Transverse colon (tissue), 4 donors: Measurements from ENCODE around the gene SOX5. TPM values are rescaled to one million over a fixed set of nuclear protein-coding genes. Genes with fewer than 3 reads are reported as not detected.

ENCODE experiments used
- DNase-seq: peaks from one replicate; pipeline ENCODE4 v3.0.0-alpha.2; 2019
- H3K27ac ChIP-seq, 4 donors: fragments of 200-600 bp; sonication (generic); 2 replicates each; pipeline ENCODE4 v1.5.1; 2016 to 2018; ENCODE audit warnings: inconsistent platforms in 4 of 4
- H3K27me3 ChIP-seq: fragments of 200-600 bp; sonication (generic); 2 replicates; pipeline ENCODE4 v1.5.1; 2017; ENCODE audit warnings: inconsistent platforms
- H3K36me3 ChIP-seq, 4 donors: fragments of 200-600 bp; sonication (generic); 2 replicates each; pipeline ENCODE4 v1.5.1; 2017 to 2019; ENCODE audit warnings: inconsistent platforms in 4 of 4
- H3K4me1 ChIP-seq, 4 donors: fragments of 200-600 bp; sonication (generic); 2 replicates each; pipeline ENCODE4 v1.5.1; 2017 to 2020; ENCODE audit warnings: inconsistent platforms in 4 of 4
- H3K4me3 ChIP-seq, 4 donors: fragments of 200-600 bp; sonication (generic); 1 replicate in 1 of 4; 2 replicates in 3 of 4; pipeline versions ENCODE4 v1.5.1 to v1.6.1; 2017 to 2019; ENCODE audit warnings: inconsistent platforms in 4 of 4
- H3K9me3 ChIP-seq, 2 donors: fragments of 200-600 bp; sonication (generic); 2 replicates each; pipeline ENCODE4 v1.5.1; 2017 to 2019; ENCODE audit warnings: inconsistent platforms in 2 of 2
- CTCF ChIP-seq, 5 experiments: fragments of 200-600 bp in 3 of 5; fragments of 450-650 bp in 2 of 5; sonication (generic) in 3 of 5; IDR thresholded peaks; 1 replicate in 2 of 5; 2 replicates in 3 of 5; pipeline ENCODE4 v1.5.1; 2016 to 2017; ENCODE audit warnings: antibody characterized with exemption in 5 of 5, inconsistent platforms in 3 of 5, mild to moderate bottlenecking in 2 of 5, moderate library complexity in 1 of 5
- EP300 ChIP-seq: sonication (generic); formaldehyde crosslinking; IDR thresholded peaks from one replicate; pipeline ENCODE4 v1.6.1; 2017; ENCODE audit warnings: antibody characterized with exemption, low read depth
- POLR2A ChIP-seq: fragments of 450-650 bp; IDR thresholded peaks from one replicate; pipeline ENCODE4 v1.6.1; 2016; ENCODE audit warnings: antibody characterized with exemption, mild to moderate bottlenecking, moderate library complexity
- POLR2AphosphoS5 ChIP-seq, 3 donors: sonication (generic); formaldehyde crosslinking; IDR thresholded peaks; one replicate each; pipeline ENCODE4 v1.6.1; 2016; ENCODE audit warnings: antibody characterized with exemption in 3 of 3
- WGBS, 2 donors: methylation state at CpG; one replicate each; pipeline ENCODE4 v1.1.5; 2018; ENCODE audit warnings: low coverage in 1 of 2; 5-methylcytosine and 5-hydroxymethylcytosine counted together
- in situ Hi-C, 4 donors: fragments of 200-750 bp; cut with MboI; loops; one replicate each; pipeline versions ENCODE4 v1.15.0 to v1.15.1; 2017; ENCODE audit warnings: low sequenced_read_pairs in 3 of 4, low pct_ligation_motif_present in 1 of 4, low pct_unique_long_range_greater_than_20kb in 1 of 4
- intact Hi-C: fragments of 100-400 bp; cut with DNase I; formaldehyde crosslinking; loops from one replicate; pipeline ENCODE4 v1.15.1; 2023; ENCODE audit warnings: low total_unique reads
- total RNA-seq, 4 donors: library from RNA; depleted of rRNA; stranded (reverse); fragments of >200 nt; gene quantifications; one replicate each; pipeline ENCODE4 v1.1.0, GENCODE V29; 2016

Gene SOX5
- total RNA-seq, 4 donors from 2014 or later: 1.00 to 9.8 (median 3.2) TPM

- TF ChIP-seq CTCF (IDR thresholded peaks at IDR 0.05) (no peak), EP300 (no peak), POLR2A (no peak), POLR2AphosphoS5 (IDR thresholded peaks at IDR 0.05) (no peak)
- intact Hi-C loops: no loop called here
- WGBS, 2 donors: 88 to 91% methylated on average over 2 of the region's 2 CpGs
- no peaks in the 10 kb centered on the region for H3K4me1 ChIP-seq
- H3K27me3 ChIP-seq: no peaks in the 10 kb centered on the region
- DNase-seq: no peak
- no peaks in the 10 kb centered on the region for H3K36me3 ChIP-seq
- H3K27ac ChIP-seq: no peak overlapping the region
- no peak overlapping the region for H3K4me3 ChIP-seq
- no peaks in the 10 kb centered on the region for H3K9me3 ChIP-seq
- in situ Hi-C loops: no loop called here
Measured at GRCh38 chr12:23634344-23634743, 315.1 kb downstream of the SOX5 start.

- no peaks in the 10 kb centered on the region for H3K4me1 ChIP-seq
- no peaks in the 10 kb centered on the region for H3K36me3 ChIP-seq
- intact Hi-C loops: no loop called here
- TF ChIP-seq CTCF (IDR thresholded peaks at IDR 0.05): no peak
- no peak for TF ChIP-seq POLR2AphosphoS5 (IDR thresholded peaks at IDR 0.05)
- TF ChIP-seq POLR2A: no peak
- TF ChIP-seq EP300: no peak
- DNase-seq: no peak
- in situ Hi-C loops: no loop called here
- H3K27ac ChIP-seq: no peak overlapping the region
- no peaks in the 10 kb centered on the region for H3K9me3 ChIP-seq
- WGBS, 2 donors: 34 to 62% methylated on average over 4 of the region's 4 CpGs
- H3K27me3 ChIP-seq: no peaks in the 10 kb centered on the region
- H3K4me3 ChIP-seq: no peak overlapping the region
Measured at GRCh38 chr12:23631786-23632377, 317.6 kb downstream of the SOX5 start.

- Histone ChIP-seq H3K27ac (no peak overlapping the region), H3K27me3 (no peaks in the 10 kb centered on the region), H3K4me1 (no peaks in the 10 kb centered on the region), H3K36me3 (no peaks in the 10 kb centered on the region), H3K9me3 (no peaks in the 10 kb centered on the region), H3K4me3 (no peak overlapping the region)
- in situ Hi-C loops (no loop called here), intact Hi-C loops (no loop called here)
- no peak for DNase-seq
- TF ChIP-seq POLR2AphosphoS5 (IDR thresholded peaks at IDR 0.05): no peak
- no peak for TF ChIP-seq EP300
Measured at GRCh38 chr12:23630524-23630923, 318.9 kb downstream of the SOX5 start.

GRCh38 chr12:23628806-23629205, 320.7 kb downstream of the SOX5 start:
- Histone ChIP-seq H3K4me3 (no peak overlapping the region), H3K27me3 (no peaks in the 10 kb centered on the region), H3K4me1 (no peaks in the 10 kb centered on the region), H3K36me3 (no peaks in the 10 kb centered on the region), H3K27ac (no peak overlapping the region), H3K9me3 (no peaks in the 10 kb centered on the region)
- no peak for TF ChIP-seq POLR2AphosphoS5 (IDR thresholded peaks at IDR 0.05)
- TF ChIP-seq EP300: no peak
- TF ChIP-seq POLR2A: no peak
- TF ChIP-seq CTCF (IDR thresholded peaks at IDR 0.05): no peak
- WGBS, 2 donors: 71 to 72% methylated on average over 3 of the region's 3 CpGs
- intact Hi-C loops: no loop called here
- no peak for DNase-seq
- in situ Hi-C loops: no loop called here

GRCh38 chr12:23626791-23627190, 322.7 kb downstream of the SOX5 start:
- 96% methylated on average over 3 of the region's 3 CpGs for WGBS, 2 donors

More at GRCh38 chr12:23626791-23627190, 322.7 kb downstream of the SOX5 start:
- Histone ChIP-seq H3K27me3 (no peaks in the 10 kb centered on the region), H3K9me3 (no peaks in the 10 kb centered on the region), H3K4me3 (no peak overlapping the region), H3K4me1 (peaks cover 0 to 6% (median 2%) of the 10 kb centered on the region in 4 donors), H3K36me3 (no peaks in the 10 kb centered on the region), H3K27ac (no peak overlapping the region)
- TF ChIP-seq POLR2AphosphoS5 (IDR thresholded peaks at IDR 0.05): no peak
- no peak for TF ChIP-seq POLR2A
- no peak for TF ChIP-seq EP300
- TF ChIP-seq CTCF (IDR thresholded peaks at IDR 0.05): no peak
- in situ Hi-C loops (no loop called here), intact Hi-C loops (no loop called here)
- DNase-seq: no peak
